ENCODE data around the gene FAM228A.

Gene FAM228A

DNA sequence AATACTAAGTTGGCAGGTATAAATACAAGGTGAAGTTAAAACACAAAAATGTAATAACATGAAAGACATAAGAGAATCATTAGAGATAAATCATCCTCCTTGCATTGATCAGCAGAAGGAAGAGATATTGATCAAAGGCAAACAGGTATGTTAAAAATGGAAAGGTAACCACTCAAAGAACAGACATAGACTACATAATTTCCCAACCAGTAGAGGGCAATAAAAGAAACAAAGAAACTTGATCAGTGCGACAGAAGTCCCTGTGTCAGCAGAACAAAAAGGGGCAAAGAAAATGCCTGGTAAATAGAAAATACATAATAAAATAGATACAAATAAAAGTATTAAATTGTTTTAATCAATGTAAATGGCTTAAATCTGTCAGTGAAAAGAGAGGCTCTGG is 53.6 kb downstream of the FAM228A start:
- Histone ChIP-seq H3K4me3 (ENCODE audit: low read length) (no peak overlapping the region), H4K20me1 (ENCODE audit: control insufficient read depth, insufficient read depth, low read depth, low read length) (no peaks in the 10 kb centered on the region), H3K4me2 (ENCODE audit: low read length) (no peak overlapping the region), H3K27me3 (ENCODE audit: control insufficient read depth, low read length) (no peaks in the 10 kb centered on the region), H3K36me3 (ENCODE audit: control insufficient read depth, low read length) (0 out of 2 replicates have a peak, but pooled peaks cover under 1% of the 10 kb centered on the region), H3K27ac (ENCODE audit: low read depth, low read length) (no peak overlapping the region), H3K79me2 (ENCODE audit: control insufficient read depth, low read length) (no peaks in the 10 kb centered on the region), H3F3A (ENCODE audit: control insufficient read depth, insufficient read depth) (no peaks in the 10 kb centered on the region), H3K9me3 (ENCODE audit: control insufficient read depth, insufficient read depth, low read length) (no peaks in the 10 kb centered on the region), H3K9me2 (replicated peaks; ENCODE audit: control insufficient read depth, low read length) (no peaks in the 10 kb centered on the region), H3K4me1 (ENCODE audit: control insufficient read depth, low read length) (no peaks in the 10 kb centered on the region)
- TF ChIP-seq, protein P1, sequence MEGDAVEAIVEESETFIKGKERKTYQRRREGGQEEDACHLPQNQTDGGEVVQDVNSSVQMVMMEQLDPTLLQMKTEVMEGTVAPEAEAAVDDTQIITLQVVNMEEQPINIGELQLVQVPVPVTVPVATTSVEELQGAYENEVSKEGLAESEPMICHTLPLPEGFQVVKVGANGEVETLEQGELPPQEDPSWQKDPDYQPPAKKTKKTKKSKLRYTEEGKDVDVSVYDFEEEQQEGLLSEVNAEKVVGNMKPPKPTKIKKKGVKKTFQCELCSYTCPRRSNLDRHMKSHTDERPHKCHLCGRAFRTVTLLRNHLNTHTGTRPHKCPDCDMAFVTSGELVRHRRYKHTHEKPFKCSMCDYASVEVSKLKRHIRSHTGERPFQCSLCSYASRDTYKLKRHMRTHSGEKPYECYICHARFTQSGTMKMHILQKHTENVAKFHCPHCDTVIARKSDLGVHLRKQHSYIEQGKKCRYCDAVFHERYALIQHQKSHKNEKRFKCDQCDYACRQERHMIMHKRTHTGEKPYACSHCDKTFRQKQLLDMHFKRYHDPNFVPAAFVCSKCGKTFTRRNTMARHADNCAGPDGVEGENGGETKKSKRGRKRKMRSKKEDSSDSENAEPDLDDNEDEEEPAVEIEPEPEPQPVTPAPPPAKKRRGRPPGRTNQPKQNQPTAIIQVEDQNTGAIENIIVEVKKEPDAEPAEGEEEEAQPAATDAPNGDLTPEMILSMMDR (IDR thresholded peaks at IDR 0.05; ENCODE audit: low read depth, low read length, poor library complexity, severe bottlenecking) = peak; percentile 41
- TF ChIP-seq EZH2phosphoT487 (IDR thresholded peaks at IDR 0.05; ENCODE audit: borderline replicate concordance, low read length) = no peak

DNA sequence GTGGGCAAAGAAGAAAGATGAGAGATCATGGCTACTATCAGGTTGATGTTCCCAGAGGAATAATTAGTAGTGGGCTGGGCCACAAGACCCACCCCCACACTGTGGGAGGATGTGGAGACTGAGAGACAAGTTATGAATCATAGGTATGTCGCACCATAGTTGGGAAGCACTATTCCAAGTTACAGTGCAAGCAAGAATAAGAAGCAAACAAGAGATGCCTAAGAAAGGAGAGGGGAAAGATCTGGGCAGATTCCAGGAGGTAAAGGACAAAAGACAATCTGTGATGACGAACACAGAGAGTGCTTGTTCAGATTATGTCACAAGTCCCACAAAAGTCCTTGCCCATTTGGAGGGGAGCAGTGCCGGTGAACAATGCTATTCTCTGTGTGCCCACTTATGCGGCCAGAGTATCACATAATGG is 56.6 kb downstream of the FAM228A start:
- TF ChIP-seq EZH2phosphoT487 (IDR thresholded peaks at IDR 0.05; ENCODE audit: borderline replicate concordance, low read length) = no peak
- TF ChIP-seq, protein P1 (IDR thresholded peaks at IDR 0.05; ENCODE audit: low read depth, low read length, poor library complexity, severe bottlenecking) = no peak
- Histone ChIP-seq H3K9me3 (ENCODE audit: control insufficient read depth, insufficient read depth, low read length) (no peaks in the 10 kb centered on the region), H3K36me3 (ENCODE audit: control insufficient read depth, low read length) (0 out of 2 replicates have a peak, but pooled peaks cover 2% of the 10 kb centered on the region), H3K4me3 (ENCODE audit: low read length) (no peak overlapping the region), H3K4me1 (ENCODE audit: control insufficient read depth, low read length) (no peaks in the 10 kb centered on the region), H4K20me1 (ENCODE audit: control insufficient read depth, insufficient read depth, low read depth, low read length) (no peaks in the 10 kb centered on the region), H3K27me3 (ENCODE audit: control insufficient read depth, low read length) (no peaks in the 10 kb centered on the region), H3K9me2 (replicated peaks; ENCODE audit: control insufficient read depth, low read length) (no peaks in the 10 kb centered on the region), H3K79me2 (ENCODE audit: control insufficient read depth, low read length) (no peaks in the 10 kb centered on the region), H3F3A (ENCODE audit: control insufficient read depth, insufficient read depth) (peaks cover 3% of the 10 kb centered on the region; the same call in 1 of the 2 replicates), H3K27ac (ENCODE audit: low read depth, low read length) (no peak overlapping the region), H3K4me2 (ENCODE audit: low read length) (no peak overlapping the region)

DNA sequence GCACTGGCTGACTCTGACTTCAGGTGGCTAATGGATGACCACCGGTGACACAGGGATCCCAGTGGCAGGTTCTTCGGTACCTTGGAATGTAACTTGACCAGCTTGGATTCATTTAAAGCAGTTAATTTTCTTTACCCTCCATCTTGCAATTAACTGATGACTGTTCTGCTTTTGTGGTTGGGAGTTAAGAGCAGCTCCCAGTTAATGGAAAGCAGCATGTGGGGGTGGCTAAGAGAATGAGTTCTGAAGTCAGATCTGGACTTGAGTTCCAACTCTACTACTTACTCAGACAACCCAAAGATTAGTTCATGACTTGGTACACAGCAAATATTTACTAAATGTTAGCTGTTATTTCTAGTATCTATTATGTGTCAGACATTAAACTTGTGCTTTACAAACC is 58.5 kb downstream of the FAM228A start:
- Histone ChIP-seq H3F3A (ENCODE audit: control insufficient read depth, insufficient read depth) (peaks cover 3% of the 10 kb centered on the region; the same call in 1 of the 2 replicates), H3K4me2 (ENCODE audit: low read length) (no peak overlapping the region), H3K9me3 (ENCODE audit: control insufficient read depth, insufficient read depth, low read length) (no peaks in the 10 kb centered on the region), H3K4me3 (ENCODE audit: low read length) (no peak overlapping the region), H4K20me1 (ENCODE audit: control insufficient read depth, insufficient read depth, low read depth, low read length) (no peaks in the 10 kb centered on the region), H3K9me2 (replicated peaks; ENCODE audit: control insufficient read depth, low read length) (no peaks in the 10 kb centered on the region), H3K36me3 (ENCODE audit: control insufficient read depth, low read length) (peaks cover 2% of the 10 kb centered on the region; the same call in 1 of the 2 replicates), H3K79me2 (ENCODE audit: control insufficient read depth, low read length) (no peaks in the 10 kb centered on the region), H3K27ac (ENCODE audit: low read depth, low read length) (no peak overlapping the region), H3K27me3 (ENCODE audit: control insufficient read depth, low read length) (no peaks in the 10 kb centered on the region), H3K4me1 (ENCODE audit: control insufficient read depth, low read length) (no peaks in the 10 kb centered on the region)
- TF ChIP-seq, protein P1 (IDR thresholded peaks at IDR 0.05; ENCODE audit: low read depth, low read length, poor library complexity, severe bottlenecking) = no peak
- no peak for TF ChIP-seq EZH2phosphoT487 (IDR thresholded peaks at IDR 0.05; ENCODE audit: borderline replicate concordance, low read length)

All from DOHH2 (cell line).